Mucosa of descending colon (tissue), 3 donors: Measurements from ENCODE around the gene TRIM41. TPM values are rescaled to one million over a fixed set of nuclear protein-coding genes. Genes with fewer than 3 reads are reported as not detected.

ENCODE experiments used
- ATAC-seq: fragments of 200-7000 bp; cut with Tn5 transposase; one replicate; pipeline ENCODE4 v1.9.1; 2020; ENCODE audit warnings: mild to moderate bottlenecking, moderate library complexity
- DNase-seq, 3 donors: peaks; one replicate each; pipeline ENCODE4 v3.0.0-alpha.2; 2020
- H3K36me3 ChIP-seq: fragments of 200-600 bp; one replicate; pipeline ENCODE4 v1.8.0; 2021; ENCODE audit warnings: low read depth, mild to moderate bottlenecking
- H3K4me1 ChIP-seq: fragments of 200-600 bp; one replicate; pipeline ENCODE4 v1.8.0; 2021; ENCODE audit warnings: low read depth, mild to moderate bottlenecking
- H3K4me3 ChIP-seq: fragments of 200-600 bp; one replicate; pipeline ENCODE4 v1.8.0; 2021; ENCODE audit warnings: mild to moderate bottlenecking
- H3K9me3 ChIP-seq: fragments of 200-600 bp; one replicate; pipeline ENCODE4 v1.8.0; 2021; ENCODE audit warnings: mild to moderate bottlenecking
- CTCF ChIP-seq: fragments of 200-600 bp; IDR thresholded peaks from one replicate; pipeline ENCODE4 v1.8.0; 2022; ENCODE audit warnings: antibody characterized with exemption, mild to moderate bottlenecking
- intact Hi-C, 2 donors: fragments of 100-400 bp; cut with DNase I in 1 of 2; cut with micrococcal nuclease in 1 of 2; formaldehyde crosslinking; loops; one replicate each; pipeline versions ENCODE4 v1.11.0 to v1.11.1; 2022; cut with DNase I, micrococcal nuclease
- total RNA-seq, 3 donors: library from RNA; stranded (reverse); fragmentation: NEBNext Ultra II Directional in 2 of 3; extraction: Animal tissue kit (Norgen Biotek cat#: 25700) in 2 of 3; gene quantifications; one replicate each; pipeline versions ENCODE4 v1.2.1 to v1.2.4, GENCODE V29; 2021 to 2023
- donor health status: DM: no; HTN: no; CAD: no; lungs with moderate emphysema.
- donor health status: DM: no; HTN: no; CAD: no.
- donor health status: DM: no; HTN: yes; CAD: no.

TRIM41 gene
- total RNA-seq, 3 donors from 2014 or later: 25.6 to 34.0 (median 27.6) TPM

GRCh38 chr5:181182651-181183050, 40.4 kb upstream of the TRIM41 start:
- Histone ChIP-seq H3K4me3 (no peak overlapping the region), H3K9me3 (no peaks in the 10 kb centered on the region), H3K4me1 (peaks cover 12% of the 10 kb centered on the region), H3K36me3 (no peaks in the 10 kb centered on the region)
- DNase-seq (no peak), ATAC-seq (no peak)
- intact Hi-C loops: no loop called here
- no peak for TF ChIP-seq CTCF

- intact Hi-C loops: no loop called here
- Histone ChIP-seq H3K4me1 (peaks cover 12% of the 10 kb centered on the region), H3K36me3 (no peaks in the 10 kb centered on the region), H3K9me3 (no peaks in the 10 kb centered on the region), H3K4me3 (no peak overlapping the region)
- no peak for ATAC-seq
- no peak for DNase-seq
- TF ChIP-seq CTCF: no peak
Measured at GRCh38 chr5:181184845-181185216, 38.2 kb upstream of the TRIM41 start.

- intact Hi-C loops: no loop called here
- Histone ChIP-seq H3K9me3 (no peaks in the 10 kb centered on the region), H3K36me3 (no peaks in the 10 kb centered on the region), H3K4me3 (no peak overlapping the region), H3K4me1 (peaks cover 12% of the 10 kb centered on the region)
- DNase-seq (no peak), ATAC-seq (no peak)
- TF ChIP-seq CTCF: no peak
Measured at GRCh38 chr5:181185560-181185959, 37.5 kb upstream of the TRIM41 start.

GRCh38 chr5:181186022-181186421, 37.1 kb upstream of the TRIM41 start:
- H3K9me3 ChIP-seq: no peaks in the 10 kb centered on the region
- intact Hi-C loops: no loop called here
- TF ChIP-seq CTCF: no peak
- DNase-seq: no peak
- no peak for ATAC-seq
- peaks cover 12% of the 10 kb centered on the region for H3K4me1 ChIP-seq
- no peak overlapping the region for H3K4me3 ChIP-seq
- no peaks in the 10 kb centered on the region for H3K36me3 ChIP-seq

- DNase-seq (no peak), ATAC-seq (no peak)
- Histone ChIP-seq H3K4me1 (peaks cover 12% of the 10 kb centered on the region), H3K36me3 (no peaks in the 10 kb centered on the region), H3K4me3 (no peak overlapping the region), H3K9me3 (no peaks in the 10 kb centered on the region)
- no peak for TF ChIP-seq CTCF
- intact Hi-C loops: no loop called here
Measured at GRCh38 chr5:181186986-181187499, 36.0 kb upstream of the TRIM41 start.
